ENCODE results near the gene FMN1.
A peak's percentile ranks its signal among the peaks of the same experiment; 100 is the strongest.

FMN1 gene
- 1.9 to 42.1 reads per million in 2 experiments for total RNA-seq

- peak; percentile 71 for DNase-seq (ENCODE audit: low read depth)
These were observed at the start of gene FMN1 for GRCh38 chr15:33194704-33195670. TSS of gene FMN1 (minus strand) at chr15:33194714. CDS start at chr15:33154914, 39,800 bp downstream.

GRCh38 chr15:33243869-33244268, 49.4 kb upstream of the FMN1 start:
- DNase-seq (ENCODE audit: low read depth), result no peak

- no peak for DNase-seq (ENCODE audit: low read depth)
These were observed 48.9 kb upstream of the FMN1 start for GRCh38 chr15:33243393-33243792.

GRCh38 chr15:33242669-33243191, 48.2 kb upstream of the FMN1 start:
- no peak for DNase-seq (ENCODE audit: low read depth)

GRCh38 chr15:33242165-33242564, 47.7 kb upstream of the FMN1 start:
- DNase-seq (ENCODE audit: low read depth), result no peak

- DNase-seq (ENCODE audit: low read depth), result no peak
These were observed 42.5 kb upstream of the FMN1 start for GRCh38 chr15:33236841-33237509.

GRCh38 chr15:33234020-33234461, 39.5 kb upstream of the FMN1 start:
- no peak for DNase-seq (ENCODE audit: low read depth)

GRCh38 chr15:33226559-33227181, 32.2 kb upstream of the FMN1 start:
- no peak for DNase-seq (ENCODE audit: low read depth)

GRCh38 chr15:33218071-33218491, 23.6 kb upstream of the FMN1 start:
- DNase-seq (ENCODE audit: low read depth), result no peak

GRCh38 chr15:33215941-33216872, 21.7 kb upstream of the FMN1 start:
- DNase-seq (ENCODE audit: low read depth), result no peak

- DNase-seq (ENCODE audit: low read depth), result no peak
These were observed 16.8 kb upstream of the FMN1 start for GRCh38 chr15:33211176-33211808.

- DNase-seq (ENCODE audit: low read depth), result no peak
These were observed 15.3 kb upstream of the FMN1 start for GRCh38 chr15:33209575-33210481.

GRCh38 chr15:33207646-33208045, 13.1 kb upstream of the FMN1 start:
- DNase-seq (ENCODE audit: low read depth), result no peak

- DNase-seq (ENCODE audit: low read depth), result no peak
These were observed 11.9 kb upstream of the FMN1 start for GRCh38 chr15:33206366-33206765.

- DNase-seq (ENCODE audit: low read depth), result no peak
These were observed 10.4 kb upstream of the FMN1 start for GRCh38 chr15:33204926-33205325.

- no peak for DNase-seq (ENCODE audit: low read depth)
These were observed 9.6 kb upstream of the FMN1 start for GRCh38 chr15:33204087-33204486.

- no peak for DNase-seq (ENCODE audit: low read depth)
These were observed 7.1 kb upstream of the FMN1 start for GRCh38 chr15:33201491-33202231.

- no peak for DNase-seq (ENCODE audit: low read depth)
These were observed 6.4 kb upstream of the FMN1 start for GRCh38 chr15:33200903-33201302.

GRCh38 chr15:33200444-33200843, 5.9 kb upstream of the FMN1 start:
- no peak for DNase-seq (ENCODE audit: low read depth)

Measured in T follicular helper cell (primary cell).